Measurements from ENCODE around the gene EMC1.

Gene EMC1

DNA sequence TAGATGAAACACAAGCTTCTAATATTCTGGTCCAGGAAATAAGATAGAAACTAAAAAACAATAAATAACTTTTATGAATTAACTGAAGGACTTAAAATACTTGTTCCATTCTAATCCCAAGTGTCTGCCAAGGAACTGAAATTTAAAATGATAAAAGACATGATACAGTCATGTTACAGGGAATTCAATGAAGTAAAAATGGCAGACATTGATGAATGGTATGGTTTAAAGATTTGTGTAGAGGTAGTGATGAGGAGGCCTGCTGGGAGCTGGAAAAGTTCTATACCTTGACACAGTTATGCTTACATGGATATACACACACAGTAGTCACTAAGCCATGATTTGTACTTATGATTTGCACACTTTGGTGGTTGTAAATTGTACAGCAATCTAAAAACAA lies 39.2 kb downstream of the EMC1 start:
- Histone ChIP-seq H3K36me3 (no peaks in the 10 kb centered on the region), H3K9me3 (no peaks in the 10 kb centered on the region), H3K4me1 (ENCODE audit: control insufficient read depth in 1 of 2, insufficient read depth in 1 of 2, low read depth in 1 of 2, low read length in 1 of 2) (peaks cover 26 to 36% of the 10 kb centered on the region in 2 experiments), H3K27me3 (no peaks in the 10 kb centered on the region), H3K4me3 (ENCODE audit: low read depth in 1 of 2, low read length in 1 of 2) (no peak overlapping the region), H3K27ac (no peak overlapping the region)
- TF ChIP-seq, protein P1, sequence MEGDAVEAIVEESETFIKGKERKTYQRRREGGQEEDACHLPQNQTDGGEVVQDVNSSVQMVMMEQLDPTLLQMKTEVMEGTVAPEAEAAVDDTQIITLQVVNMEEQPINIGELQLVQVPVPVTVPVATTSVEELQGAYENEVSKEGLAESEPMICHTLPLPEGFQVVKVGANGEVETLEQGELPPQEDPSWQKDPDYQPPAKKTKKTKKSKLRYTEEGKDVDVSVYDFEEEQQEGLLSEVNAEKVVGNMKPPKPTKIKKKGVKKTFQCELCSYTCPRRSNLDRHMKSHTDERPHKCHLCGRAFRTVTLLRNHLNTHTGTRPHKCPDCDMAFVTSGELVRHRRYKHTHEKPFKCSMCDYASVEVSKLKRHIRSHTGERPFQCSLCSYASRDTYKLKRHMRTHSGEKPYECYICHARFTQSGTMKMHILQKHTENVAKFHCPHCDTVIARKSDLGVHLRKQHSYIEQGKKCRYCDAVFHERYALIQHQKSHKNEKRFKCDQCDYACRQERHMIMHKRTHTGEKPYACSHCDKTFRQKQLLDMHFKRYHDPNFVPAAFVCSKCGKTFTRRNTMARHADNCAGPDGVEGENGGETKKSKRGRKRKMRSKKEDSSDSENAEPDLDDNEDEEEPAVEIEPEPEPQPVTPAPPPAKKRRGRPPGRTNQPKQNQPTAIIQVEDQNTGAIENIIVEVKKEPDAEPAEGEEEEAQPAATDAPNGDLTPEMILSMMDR (IDR thresholded peaks at IDR 0.05), result no peak

DNA sequence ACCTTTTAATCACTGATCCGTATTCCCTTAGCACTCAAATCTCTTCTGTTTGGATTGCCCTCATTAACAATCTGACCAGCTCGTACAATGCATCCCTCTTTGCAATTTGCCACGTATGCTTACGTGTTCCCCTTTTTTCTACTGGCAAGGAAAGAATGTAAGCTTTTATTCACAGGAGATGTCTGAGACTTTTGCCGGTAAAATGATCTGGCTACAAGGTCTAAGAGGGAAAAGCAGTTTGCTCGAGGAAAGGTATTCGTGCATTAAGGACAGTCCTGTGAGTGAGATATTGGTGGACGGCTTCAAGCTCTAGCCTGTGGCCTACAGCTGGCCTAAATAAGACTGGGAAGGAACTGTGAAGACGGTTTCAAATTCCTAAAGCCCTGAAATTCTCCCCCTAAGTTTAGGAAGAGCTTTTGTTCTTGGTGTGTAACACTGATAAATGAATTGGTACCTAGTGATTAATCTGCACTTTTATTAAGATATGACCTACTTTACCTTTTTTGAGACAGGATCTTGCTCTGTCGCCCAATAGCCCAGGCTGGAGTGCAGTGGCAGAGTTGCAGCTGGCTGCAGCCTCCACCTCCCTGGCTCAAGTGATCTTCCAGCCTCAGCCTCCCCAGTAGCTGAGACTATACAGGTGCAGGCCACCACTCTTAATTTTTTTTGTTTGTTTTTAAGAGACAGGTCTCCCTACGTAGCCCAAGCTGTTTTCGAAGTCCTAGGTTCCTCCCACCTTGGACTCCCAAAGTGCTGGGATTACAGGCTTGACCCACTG lies 40.4 kb downstream of the EMC1 start:
- peak overlapping the region; percentile 79 to 94 for H3K4me3 ChIP-seq (ENCODE audit: low read depth in 1 of 2, low read length in 1 of 2)
- TF ChIP-seq, protein P1 (IDR thresholded peaks at IDR 0.05), result no peak
- H3K27me3 ChIP-seq, result no peaks in the 10 kb centered on the region
- H3K27ac ChIP-seq, result peak overlapping the region; percentile 97
- H3K4me1 ChIP-seq (ENCODE audit: control insufficient read depth in 1 of 2, insufficient read depth in 1 of 2, low read depth in 1 of 2, low read length in 1 of 2), result peaks cover 26 to 41% of the 10 kb centered on the region in 2 experiments
- H3K9me3 ChIP-seq, result no peaks in the 10 kb centered on the region
- H3K36me3 ChIP-seq, result no peaks in the 10 kb centered on the region

DNA sequence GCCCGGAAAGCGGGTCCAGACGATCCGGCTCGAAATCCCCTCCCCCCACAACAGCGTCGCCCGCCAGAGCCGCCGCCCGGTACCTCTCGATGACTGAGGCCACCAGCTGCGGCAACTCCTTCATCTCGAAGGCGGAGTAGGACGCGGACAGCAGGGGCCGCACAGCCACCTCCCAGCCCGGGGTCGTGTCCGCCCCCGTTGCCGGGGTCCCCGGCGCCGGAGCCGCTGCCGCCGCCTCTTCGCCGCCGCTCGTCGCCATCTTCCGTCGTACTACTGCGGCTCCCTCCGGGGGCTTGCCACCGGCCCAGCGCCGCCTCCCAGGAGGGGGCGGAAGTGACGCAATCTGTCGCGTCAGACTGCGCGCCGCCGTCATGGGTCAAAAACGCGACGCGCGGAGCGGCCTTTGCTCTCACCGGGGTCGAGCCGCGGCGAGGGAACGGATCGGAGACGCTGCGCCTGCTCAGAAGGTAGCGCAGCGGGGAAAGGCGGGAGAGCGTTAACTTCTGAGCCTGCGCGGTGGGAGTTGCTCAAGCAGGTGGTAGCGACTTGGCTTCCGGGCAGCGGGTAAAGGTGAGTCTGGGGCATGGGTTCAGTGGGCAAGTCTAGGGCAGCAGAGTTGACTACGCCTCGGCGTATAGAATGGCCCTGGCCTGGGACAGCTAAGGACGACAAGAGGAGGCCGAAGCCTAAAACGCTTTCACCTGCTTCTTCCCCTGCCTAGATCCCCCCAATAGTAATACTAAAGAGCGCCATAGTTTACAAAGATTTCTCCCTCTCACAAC lies 41.1 kb downstream of the EMC1 start, which contains the start of gene UBR4:
TSS of gene UBR4 (minus strand) at position 277 of the 782 bp plus-strand sequence. CDS start at position 259, 18 bp downstream.
- Histone ChIP-seq H3K4me3 (ENCODE audit: low read depth in 1 of 2, low read length in 1 of 2) (peak within 1 kb of the TSS; percentile 79 to 94), H3K27me3 (no peaks in the 10 kb centered on the region), H3K36me3 (no peaks in the 10 kb centered on the region), H3K9me3 (no peaks in the 10 kb centered on the region), H3K4me1 (ENCODE audit: control insufficient read depth in 1 of 2, insufficient read depth in 1 of 2, low read depth in 1 of 2, low read length in 1 of 2) (peaks cover 26 to 41% of the 10 kb centered on the region in 2 experiments), H3K27ac (peak within 1 kb of the TSS; percentile 97)
- TF ChIP-seq, protein P1 (IDR thresholded peaks at IDR 0.05), result no peak

DNA sequence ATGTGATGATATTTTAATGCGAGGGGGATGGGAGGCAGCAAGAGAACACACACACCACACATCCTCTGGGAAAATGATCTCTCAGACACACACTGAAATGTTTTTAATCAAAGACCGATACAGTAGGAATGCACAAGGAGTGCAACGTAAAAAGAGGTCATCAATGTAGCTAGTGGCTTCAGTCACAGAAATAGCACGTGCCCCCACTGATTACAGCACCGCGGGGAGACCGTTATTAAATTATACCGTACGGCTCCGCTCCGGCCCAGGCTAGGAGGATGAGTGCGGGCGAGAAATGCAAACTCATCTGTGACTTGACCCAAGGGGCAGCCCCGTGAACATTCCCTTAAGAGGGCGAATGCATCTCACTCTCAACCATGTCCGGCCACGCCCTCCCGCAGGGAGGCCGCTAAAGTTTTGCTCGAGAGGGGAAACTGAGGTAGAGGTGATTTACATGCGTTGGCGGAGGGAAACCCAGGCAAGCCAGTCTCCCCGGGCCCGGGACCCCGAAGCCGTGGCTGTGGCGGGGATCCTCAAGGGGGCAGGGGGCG lies 41.8 kb downstream of the EMC1 start:
- TF ChIP-seq, protein P1 (IDR thresholded peaks at IDR 0.05), result no peak
- peak overlapping the region; percentile 79 to 94 for H3K4me3 ChIP-seq (ENCODE audit: low read depth in 1 of 2, low read length in 1 of 2)
- H3K36me3 ChIP-seq, result no peaks in the 10 kb centered on the region
- H3K9me3 ChIP-seq, result no peaks in the 10 kb centered on the region
- peaks cover 33 to 46% of the 10 kb centered on the region in 2 experiments for H3K4me1 ChIP-seq (ENCODE audit: control insufficient read depth in 1 of 2, insufficient read depth in 1 of 2, low read depth in 1 of 2, low read length in 1 of 2)
- peak overlapping the region; percentile 97 for H3K27ac ChIP-seq
- no peaks in the 10 kb centered on the region for H3K27me3 ChIP-seq

DNA sequence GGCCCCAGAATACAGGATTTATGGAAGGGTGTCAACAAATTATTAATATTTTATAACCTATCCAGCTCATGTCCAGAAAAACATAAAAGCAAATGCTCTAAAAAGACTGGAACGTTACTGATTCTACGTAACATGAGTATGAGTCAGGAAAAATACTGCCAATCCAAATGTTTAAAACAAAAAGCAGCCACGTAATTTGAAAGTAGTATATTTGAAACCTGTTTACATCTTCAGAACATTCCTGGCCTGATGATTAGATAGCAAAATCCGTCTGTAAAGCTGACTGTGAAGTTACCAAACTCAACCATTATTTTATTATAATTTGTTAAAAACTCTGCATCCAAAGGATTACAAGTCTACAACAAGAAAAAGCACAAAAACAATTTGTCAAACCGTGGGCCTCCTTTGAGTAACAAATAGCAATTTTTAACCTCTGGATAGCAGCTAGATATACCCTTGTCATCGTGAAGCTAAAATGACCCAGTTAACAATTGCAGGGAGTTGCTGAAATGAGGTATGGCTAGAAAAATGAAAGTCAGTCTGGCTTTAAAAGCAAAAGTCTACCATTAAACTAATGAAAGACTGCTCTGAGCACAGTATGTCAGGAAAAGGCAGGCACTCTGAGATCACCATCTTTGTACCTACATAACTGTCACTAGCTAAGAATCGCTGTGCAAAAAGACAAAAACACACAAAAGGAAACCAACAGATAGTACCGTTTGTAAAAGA lies 42.5 kb downstream of the EMC1 start:
- peaks cover 37 to 50% of the 10 kb centered on the region in 2 experiments for H3K4me1 ChIP-seq (ENCODE audit: control insufficient read depth in 1 of 2, insufficient read depth in 1 of 2, low read depth in 1 of 2, low read length in 1 of 2)
- H3K9me3 ChIP-seq, result no peaks in the 10 kb centered on the region
- TF ChIP-seq, protein P1 (IDR thresholded peaks at IDR 0.05), result no peak
- H3K36me3 ChIP-seq, result no peaks in the 10 kb centered on the region
- peak overlapping the region; percentile 79 to 94 for H3K4me3 ChIP-seq (ENCODE audit: low read depth in 1 of 2, low read length in 1 of 2)
- peak overlapping the region; percentile 97 for H3K27ac ChIP-seq
- H3K27me3 ChIP-seq, result no peaks in the 10 kb centered on the region

Measured in neutrophil (primary cell).